CD4-positive, alpha-beta T cell treated with Interleukin-1 beta for 1 hour (primary cell): ENCODE results near the gene IGFN1.

Experiments
- DNase-seq, 2 donors: peaks; one replicate each; pipeline ENCODE4 v3.0.0-alpha.2; 2020 to 2022

Gene IGFN1

DNA sequence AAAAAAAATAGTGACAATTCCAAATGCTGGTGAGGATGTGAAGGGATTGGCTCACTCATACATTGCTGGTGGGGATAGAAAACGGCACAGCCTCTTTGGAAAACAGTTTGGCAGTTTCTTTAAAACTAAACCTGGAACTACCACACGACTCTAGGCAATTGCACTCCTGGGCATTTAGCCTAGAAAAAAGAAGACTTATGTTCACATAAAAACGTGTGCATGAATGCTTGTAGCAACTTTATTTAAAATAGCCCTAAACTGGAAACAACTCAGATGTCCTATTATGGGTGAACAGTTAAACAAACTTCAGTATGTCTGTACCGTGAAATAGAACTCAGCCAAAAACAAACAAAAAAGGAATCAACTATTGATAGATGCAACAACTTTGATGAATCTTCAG lies 26.9 kb upstream of the IGFN1 start:
- DNase-seq, result no peak

GRCh38 chr1:201164645-201165044 lies 26.0 kb upstream of the IGFN1 start:
- DNase-seq, result no peak

DNA sequence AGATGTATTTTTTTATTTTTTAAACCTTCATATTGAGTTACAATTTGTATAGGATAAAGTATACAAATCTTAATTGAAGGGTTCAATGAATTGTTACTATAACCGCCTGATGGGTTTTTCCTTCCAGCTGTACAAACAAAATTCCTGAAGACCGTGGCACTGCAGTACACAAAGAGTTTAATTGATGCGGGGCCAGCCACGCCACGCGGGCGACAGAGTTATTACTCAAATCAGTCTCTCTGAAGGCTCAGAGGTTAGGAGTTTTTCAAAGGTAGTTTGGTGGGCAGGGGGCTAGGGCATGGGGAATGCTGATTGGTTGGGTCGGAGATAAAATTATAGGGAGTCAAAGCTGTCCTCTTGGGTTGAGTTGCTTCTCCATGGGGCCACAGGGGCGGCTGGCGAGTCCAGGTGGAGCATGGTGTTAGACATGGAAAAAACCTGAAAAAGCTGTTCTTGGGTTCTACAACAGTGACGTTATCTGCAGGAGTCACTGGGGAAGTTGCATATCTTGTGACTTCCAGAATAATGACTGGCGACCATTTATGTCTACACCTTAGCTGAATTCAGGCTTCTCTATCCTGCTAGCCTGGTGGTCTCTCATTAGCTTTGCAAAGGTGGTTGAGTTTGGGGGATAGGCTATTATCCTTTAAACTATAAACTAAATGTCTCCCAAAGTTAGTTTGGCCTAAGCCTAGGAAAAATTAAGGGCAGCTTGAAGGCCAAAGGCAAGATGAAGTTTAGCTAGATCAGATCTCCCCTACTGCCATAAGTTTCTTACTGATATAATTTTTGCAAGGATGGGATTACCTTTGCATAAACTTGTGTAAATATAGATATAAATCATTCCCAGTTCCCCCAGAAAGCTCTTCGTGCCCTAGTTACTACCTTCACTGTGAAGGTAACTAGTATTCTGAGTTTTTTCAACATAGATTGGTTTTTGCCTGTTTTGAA lies 23.3 kb upstream of the IGFN1 start:
- no peak for DNase-seq

DNA sequence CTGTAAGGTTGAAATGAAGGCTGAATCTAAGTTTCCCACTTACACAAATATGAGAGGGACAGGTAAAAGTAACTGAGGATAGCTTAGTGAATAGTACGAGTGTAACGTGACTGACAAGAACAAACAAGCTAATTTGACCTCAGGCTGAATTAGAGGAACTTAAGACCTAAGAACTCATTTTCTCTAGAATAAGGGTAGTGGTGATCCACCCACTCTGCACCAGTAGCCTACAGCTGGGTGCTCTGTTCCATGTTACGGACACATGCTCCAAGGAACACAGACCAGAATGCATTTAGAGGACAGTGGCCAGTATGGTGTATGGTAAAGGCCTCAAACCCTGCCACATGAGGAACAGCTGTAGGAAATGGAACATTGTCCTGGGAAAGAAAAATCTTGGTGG lies 21.4 kb upstream of the IGFN1 start:
- DNase-seq, result no peak

DNA sequence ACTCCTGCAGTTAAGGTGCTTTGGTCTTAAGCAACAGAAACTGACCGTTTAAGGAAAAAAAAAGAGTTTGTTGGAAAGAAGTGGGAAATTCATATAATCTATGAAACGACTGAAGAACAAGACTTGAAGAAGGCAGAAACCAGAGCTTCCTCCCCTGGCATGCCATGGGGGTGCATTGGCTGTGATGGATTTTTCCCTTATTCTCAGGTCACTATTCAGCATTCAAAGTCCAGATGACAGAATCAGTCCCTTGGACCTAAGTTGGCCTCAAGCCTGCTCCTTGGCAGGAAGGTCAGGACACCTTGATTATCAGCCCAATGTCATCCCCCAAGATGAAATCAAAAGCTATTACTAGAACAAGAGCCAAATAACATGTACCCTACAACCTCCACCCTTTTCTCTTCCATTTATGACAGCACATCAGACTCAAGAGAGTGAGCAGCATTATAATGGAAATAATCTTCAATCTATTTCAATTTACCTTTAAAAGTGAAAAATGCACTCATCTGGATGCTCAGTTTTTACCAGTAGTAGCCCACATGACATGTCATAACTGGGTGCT lies 20.6 kb upstream of the IGFN1 start:
- DNase-seq, result no peak

DNA sequence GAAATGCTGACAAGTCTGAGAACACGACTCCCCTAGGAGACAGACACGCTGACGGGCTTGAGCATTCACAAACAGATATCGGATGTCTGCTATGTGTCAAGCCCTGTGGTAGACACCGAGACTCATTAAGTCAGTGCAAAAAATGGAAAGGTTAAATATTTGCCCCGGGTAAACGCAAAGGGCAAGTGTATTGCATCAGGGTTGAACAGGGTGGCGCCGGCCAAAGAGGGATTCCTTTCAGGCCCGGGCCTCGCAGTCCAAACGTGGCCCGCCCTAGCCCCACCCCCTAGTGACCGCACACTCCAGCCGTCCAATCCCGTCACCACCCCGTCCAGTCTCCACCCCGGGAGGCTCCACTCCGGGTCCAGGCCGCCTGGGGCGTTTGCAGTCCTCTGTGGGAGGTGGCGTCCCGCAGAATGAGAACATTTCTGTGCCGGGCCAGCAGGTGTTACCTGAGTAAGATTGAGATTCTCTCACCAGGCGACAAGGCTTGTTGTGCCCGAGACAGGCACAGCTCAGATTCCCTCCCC lies 20.0 kb upstream of the IGFN1 start:
- peak; percentile 82 to 83 for DNase-seq

DNA sequence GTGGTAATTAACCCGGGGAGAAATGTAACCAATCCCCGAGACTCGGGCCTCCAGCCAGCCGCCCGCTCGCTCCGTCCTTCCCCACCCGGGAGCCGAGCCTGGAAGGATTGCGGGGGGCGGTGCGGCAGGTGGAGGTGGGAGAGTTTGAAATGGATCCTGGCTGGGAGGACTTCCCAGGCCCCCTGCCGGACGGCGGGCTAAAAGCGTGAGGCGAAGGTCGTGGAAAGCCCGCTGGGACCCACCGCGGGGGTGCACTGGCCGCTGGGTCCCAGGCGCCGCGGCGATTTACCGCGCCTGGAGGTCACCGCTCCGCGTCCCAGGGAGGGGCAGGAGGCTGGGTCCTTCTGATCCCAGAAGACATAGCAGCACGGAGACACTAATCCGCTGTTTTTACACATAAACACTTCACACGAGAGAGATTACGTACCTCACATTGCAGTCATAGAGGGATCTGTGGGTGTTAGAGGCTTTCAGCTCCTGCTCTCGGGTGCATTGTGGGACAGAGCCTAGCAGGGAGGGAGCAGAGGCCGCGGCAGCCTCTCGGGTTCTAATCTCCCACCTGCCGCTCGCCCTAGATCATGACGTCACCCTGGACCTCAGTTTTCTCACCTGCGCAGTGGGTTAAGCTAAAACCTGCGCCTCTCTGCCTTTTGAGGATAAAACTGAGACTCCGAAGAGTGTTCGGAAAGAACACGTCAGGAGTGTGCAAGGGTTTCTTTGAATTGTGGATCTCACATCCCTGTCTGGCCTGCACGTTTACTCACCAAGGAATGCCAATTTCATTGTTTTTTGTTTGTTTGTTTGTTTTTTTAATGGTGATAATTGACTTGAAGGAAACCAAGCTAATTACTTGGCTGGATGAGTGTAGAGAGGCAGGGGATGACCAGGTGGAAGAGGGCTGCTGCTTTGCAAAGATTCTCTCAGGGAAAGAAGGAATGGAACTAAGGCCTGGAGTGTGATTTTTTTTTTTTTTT lies 19.3 kb upstream of the IGFN1 start:
- DNase-seq, result peak; percentile 25 to 37

GRCh38 chr1:201172326-201172725 lies 18.3 kb upstream of the IGFN1 start:
- no peak for DNase-seq

- no peak for DNase-seq
Measured at GRCh38 chr1:201172999-201173610, 17.5 kb upstream of the IGFN1 start.

- no peak for DNase-seq
Measured at GRCh38 chr1:201173736-201174135, 16.9 kb upstream of the IGFN1 start.

DNA sequence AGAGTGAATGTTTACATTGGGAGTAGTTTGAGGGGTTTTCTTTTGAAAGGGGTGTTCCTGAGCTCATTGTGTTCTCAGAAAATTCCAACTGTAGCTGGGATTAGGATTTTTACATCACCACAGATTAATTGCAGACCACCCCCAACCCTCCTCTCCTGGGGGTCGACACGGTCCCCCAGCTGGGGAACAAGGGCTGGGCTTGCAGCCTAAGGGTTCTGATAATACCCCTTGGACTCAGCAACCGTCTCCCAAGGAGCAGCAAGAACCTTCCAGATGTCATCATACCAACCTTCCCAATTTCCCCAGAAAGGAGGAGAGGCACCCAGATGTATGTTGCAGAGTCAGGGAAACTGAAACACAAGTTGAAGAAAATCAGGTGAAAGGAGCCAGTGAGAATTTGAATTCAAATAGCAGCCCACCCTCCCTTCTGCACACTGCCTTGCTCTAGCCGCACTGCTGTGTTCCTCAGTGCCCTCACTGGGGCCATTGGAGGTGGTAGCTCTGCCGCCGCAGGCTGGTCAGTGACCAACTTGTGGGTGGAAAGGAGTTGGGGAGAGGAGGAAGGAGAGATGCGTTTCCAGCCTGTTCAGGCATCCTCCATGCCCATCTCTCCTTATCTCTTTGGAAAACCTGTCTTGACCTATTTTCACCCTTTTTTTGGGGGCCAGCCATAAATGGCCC lies 14.7 kb upstream of the IGFN1 start:
- no peak for DNase-seq

GRCh38 chr1:201176940-201177339 lies 13.7 kb upstream of the IGFN1 start:
- no peak for DNase-seq

DNA sequence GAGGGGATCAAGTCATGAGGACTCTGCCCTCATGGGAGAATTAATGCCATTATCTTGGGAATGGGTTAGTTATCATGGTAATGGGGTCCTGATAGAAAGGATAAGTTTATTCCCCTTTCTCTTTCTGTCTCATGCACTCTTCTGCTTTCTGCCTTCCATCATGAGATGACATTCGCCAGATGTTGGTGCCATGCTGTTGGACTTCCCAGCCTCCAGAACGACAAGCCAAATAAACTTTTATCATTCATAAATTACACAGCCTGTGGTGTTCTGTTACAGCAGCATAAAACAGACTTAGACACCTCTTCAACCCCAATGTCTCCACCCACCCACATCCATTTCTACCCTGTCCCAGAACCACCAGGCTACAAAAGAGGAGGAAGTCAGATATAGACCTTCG lies 11.9 kb upstream of the IGFN1 start:
- no peak for DNase-seq

- no peak for DNase-seq
Measured at GRCh38 chr1:201180141-201180540, 10.5 kb upstream of the IGFN1 start.

DNA sequence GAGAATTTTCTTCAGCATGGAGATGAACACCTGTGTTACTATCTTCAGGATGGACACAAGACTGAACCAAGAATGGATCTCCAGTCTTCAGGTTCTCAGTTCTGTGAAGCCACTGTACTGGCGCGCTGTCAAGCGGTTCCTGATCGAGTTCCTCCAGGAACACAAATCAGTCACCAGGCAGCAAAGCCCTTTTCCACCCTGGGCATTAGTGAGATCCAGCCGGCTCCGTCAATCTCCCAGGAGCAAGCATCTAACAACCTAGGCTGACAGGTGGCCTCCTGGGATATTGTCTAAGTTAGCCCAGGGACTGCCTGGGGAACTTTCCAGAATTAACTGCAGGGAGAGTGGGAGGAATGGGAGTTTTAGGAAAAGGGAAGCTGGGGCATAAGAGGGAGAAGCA lies 9.7 kb upstream of the IGFN1 start:
- DNase-seq, result no peak

DNA sequence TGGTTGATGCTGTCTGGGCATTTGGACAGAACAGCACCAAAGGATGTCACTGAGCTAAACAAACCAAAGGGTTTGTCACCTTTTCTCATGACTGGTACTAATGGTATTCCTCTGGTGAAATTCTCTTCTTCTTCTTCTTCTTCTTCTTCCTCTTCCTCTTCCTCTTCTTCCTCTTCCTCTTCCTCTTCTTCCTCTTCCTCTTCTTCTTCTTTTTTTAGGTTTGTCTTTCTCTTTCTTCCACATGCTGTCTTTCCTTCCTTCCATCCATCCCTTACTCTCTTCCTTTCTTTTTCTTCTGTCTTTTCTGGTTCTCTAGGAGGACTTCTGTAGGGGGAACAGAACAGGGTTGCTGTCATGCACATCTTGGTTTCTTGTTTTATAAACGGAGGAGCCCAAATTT lies 9.3 kb upstream of the IGFN1 start:
- DNase-seq, result no peak

DNA sequence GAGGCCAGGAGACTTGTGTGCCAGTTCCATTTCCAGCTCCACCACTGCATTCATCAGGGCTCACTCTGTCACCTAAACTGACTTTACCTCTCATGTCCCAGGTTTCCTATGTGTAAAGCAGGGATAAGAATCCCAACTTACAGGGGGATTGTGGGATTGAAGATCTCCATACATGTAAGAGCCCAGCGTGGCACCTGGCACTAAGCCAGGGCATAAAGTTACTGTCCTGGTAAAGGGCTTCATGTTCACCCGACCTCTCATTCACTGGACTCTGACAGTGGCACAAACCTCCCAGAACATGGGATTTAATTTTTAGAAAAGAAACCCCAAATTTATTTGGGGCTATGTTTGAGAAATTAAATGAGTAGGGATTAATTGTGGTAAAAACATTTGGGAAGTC lies 8.9 kb upstream of the IGFN1 start:
- no peak for DNase-seq

GRCh38 chr1:201183209-201183608 lies 7.4 kb upstream of the IGFN1 start:
- no peak for DNase-seq

DNA sequence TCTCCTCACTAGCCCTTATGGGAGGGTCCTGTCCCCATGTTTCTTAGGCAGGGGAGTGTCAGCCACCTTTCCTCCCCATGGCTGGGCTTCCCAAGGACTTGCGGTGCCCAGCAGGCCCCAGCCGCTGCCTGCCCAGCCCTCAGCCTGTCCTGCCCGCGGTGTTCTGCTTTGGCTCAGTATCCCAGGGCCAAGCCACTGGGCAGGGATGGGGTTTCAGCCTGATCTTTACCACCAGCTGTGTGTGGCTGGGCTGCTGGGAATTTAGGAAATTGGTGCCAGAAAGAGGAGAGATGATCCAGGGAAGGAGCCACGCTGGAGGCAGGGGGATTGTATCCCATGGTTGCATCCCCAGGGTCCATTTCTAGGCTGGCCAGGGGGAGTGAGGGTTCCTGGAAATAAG lies 6.9 kb upstream of the IGFN1 start:
- no peak for DNase-seq

GRCh38 chr1:201184307-201185122 lies 6.1 kb upstream of the IGFN1 start:
- DNase-seq, result no peak

GRCh38 chr1:201185123-201185453 lies 5.5 kb upstream of the IGFN1 start:
- DNase-seq, result no peak
